ENCODE data around the gene ZNF615.
"Not testable (repeated sequence)": the region's sequence is repeated elsewhere in the genome, so short reads cannot be mapped to it uniquely, and the experiment has no call there.

ZNF615 gene

DNA sequence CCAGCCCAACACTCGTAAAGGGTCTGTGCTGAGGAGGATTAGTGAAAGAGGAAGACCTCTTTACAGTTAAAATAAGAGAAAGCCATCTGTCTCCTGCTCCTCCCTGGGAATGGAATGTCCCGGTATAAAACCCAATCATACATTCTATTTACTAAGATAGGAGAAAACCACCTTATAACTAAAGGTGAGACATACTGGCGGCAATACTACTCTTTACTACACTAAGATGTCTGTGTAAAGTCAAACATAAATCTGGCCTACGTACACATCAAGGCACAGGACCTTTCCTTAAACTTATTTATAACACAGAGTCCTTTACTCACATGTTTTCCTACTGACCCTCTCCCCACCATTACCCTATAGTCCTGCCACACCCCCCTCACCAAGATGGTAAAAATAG lies 24.6 kb downstream of the ZNF615 start:
- TF ChIP-seq, protein P1, sequence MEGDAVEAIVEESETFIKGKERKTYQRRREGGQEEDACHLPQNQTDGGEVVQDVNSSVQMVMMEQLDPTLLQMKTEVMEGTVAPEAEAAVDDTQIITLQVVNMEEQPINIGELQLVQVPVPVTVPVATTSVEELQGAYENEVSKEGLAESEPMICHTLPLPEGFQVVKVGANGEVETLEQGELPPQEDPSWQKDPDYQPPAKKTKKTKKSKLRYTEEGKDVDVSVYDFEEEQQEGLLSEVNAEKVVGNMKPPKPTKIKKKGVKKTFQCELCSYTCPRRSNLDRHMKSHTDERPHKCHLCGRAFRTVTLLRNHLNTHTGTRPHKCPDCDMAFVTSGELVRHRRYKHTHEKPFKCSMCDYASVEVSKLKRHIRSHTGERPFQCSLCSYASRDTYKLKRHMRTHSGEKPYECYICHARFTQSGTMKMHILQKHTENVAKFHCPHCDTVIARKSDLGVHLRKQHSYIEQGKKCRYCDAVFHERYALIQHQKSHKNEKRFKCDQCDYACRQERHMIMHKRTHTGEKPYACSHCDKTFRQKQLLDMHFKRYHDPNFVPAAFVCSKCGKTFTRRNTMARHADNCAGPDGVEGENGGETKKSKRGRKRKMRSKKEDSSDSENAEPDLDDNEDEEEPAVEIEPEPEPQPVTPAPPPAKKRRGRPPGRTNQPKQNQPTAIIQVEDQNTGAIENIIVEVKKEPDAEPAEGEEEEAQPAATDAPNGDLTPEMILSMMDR (IDR thresholded peaks at IDR 0.05; ENCODE audit: low read depth, low read length) = no peak
- no peaks in the 10 kb centered on the region for H3K27me3 ChIP-seq (ENCODE audit: insufficient read depth, low read depth, severe bottlenecking)
- no peak overlapping the region for H3K27ac ChIP-seq
- no peak overlapping the region for H3K4me3 ChIP-seq (ENCODE audit: low read depth, low read length)
- no peaks in the 10 kb centered on the region for H3K9me3 ChIP-seq (ENCODE audit: severe bottlenecking)
- no peak for DNase-seq
- H3K36me3 ChIP-seq = peaks cover 3% of the 10 kb centered on the region

DNA sequence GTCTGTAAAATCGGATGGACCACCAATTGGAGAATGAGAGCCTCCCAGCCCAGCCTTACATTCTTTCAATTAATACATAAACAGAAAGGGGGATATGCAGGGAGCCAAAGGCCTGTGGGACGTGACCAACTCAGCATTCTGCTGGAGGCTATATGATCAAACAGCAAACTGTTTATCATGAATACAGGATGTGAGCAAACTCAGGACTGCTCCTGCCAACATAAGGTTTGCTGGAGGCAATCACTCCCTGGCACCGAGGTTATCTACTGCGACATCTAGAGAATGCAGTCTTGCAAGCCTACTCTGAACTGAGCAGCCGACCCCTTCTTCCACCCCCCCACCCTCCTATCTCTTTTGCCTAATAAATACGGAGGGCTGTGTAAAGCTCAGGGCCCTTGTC lies 27.1 kb downstream of the ZNF615 start:
- H3K36me3 ChIP-seq; H3K4me3 ChIP-seq (ENCODE audit: low read depth, low read length); DNase-seq; H3K27ac ChIP-seq; H3K27me3 ChIP-seq (ENCODE audit: insufficient read depth, low read depth, severe bottlenecking); H3K9me3 ChIP-seq (ENCODE audit: severe bottlenecking): not testable (repeated sequence)

DNA sequence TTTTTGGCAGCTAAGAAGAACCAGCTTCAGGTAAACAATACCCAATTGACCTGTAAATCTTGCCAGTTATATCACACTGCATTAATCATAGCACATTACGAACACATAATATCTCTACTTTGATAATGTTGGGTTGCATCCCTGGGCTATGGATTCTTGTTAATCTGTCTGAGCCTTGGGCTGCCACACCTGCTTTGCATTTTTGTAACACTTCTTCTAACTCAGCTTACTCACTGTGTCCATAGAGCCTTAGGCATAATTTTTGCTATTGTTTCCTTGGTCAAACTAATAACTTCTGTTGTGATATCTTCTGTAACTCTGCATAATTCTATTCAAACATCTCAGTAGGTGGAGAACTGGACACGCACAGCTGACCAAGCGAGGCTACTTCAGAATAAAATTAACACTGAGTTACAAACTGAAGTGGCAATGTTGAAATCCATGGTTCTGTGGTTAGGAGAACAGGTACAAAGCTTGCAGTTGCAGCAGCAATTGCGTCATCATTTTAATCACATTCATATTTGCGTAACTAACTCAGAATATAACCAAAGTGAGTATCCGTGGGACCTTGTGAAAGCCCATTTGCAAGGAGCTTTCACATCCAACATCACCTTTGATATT lies 27.8 kb downstream of the ZNF615 start:
- TF ChIP-seq, protein P1 (IDR thresholded peaks at IDR 0.05; ENCODE audit: low read depth, low read length) = no peak
- H3K27ac ChIP-seq = no peak overlapping the region
- H3K9me3 ChIP-seq (ENCODE audit: severe bottlenecking) = no peaks in the 10 kb centered on the region

DNA sequence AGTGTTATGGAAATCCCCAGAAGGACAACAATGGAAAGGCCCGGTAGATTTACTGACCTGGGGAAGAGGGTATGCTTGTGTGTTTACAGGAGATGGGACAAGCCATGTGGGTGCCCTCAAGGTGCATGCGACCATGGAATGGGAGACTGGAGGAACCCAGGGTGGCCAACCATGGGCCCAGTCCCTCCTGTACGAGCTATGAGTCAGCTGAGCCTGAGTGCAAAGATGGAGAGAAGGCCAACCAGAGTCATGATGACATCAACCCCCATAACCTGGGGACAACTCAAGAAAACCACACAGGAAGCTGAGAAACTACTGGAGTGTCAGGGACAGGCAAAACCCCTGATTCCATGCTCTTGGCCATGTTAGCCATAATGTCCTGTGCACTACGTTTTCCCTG lies 29.1 kb downstream of the ZNF615 start:
- no peak overlapping the region for H3K27ac ChIP-seq
- H3K4me3 ChIP-seq (ENCODE audit: low read depth, low read length) = no peak overlapping the region
- H3K9me3 ChIP-seq (ENCODE audit: severe bottlenecking) = no peaks in the 10 kb centered on the region
- no peak for DNase-seq
- no peaks in the 10 kb centered on the region for H3K27me3 ChIP-seq (ENCODE audit: insufficient read depth, low read depth, severe bottlenecking)
- H3K36me3 ChIP-seq = peaks cover 14% of the 10 kb centered on the region
- TF ChIP-seq, protein P1 (IDR thresholded peaks at IDR 0.05; ENCODE audit: low read depth, low read length) = no peak

More for the DNA sequence above, 27.8 kb downstream of the ZNF615 start:
- Histone ChIP-seq H3K4me3 (ENCODE audit: low read depth, low read length) (no peak overlapping the region), H3K27me3 (ENCODE audit: insufficient read depth, low read depth, severe bottlenecking) (no peaks in the 10 kb centered on the region), H3K36me3 (peaks cover 3% of the 10 kb centered on the region)
- no peak for DNase-seq

DNA sequence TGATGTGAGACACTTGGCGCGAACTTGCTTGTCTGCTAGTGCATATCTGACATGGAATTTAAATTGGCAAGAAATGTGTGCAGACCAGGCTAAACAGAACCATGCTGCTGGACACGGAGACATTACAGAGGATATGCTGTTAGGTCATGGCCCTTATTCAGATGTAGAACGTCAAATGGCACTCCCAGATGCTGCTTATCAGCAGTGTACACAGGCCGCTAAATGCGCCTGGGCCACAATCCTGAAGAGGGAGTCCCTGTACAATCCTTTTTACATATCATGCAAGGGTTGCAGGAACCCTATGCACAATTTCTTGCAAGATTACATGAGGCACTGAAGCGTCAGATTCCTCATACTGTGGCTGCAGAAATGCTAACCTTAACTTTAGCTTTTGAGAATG lies 30.7 kb downstream of the ZNF615 start:
- Histone ChIP-seq H3K9me3 (ENCODE audit: severe bottlenecking) (peaks cover 7% of the 10 kb centered on the region), H3K27me3 (ENCODE audit: insufficient read depth, low read depth, severe bottlenecking) (no peaks in the 10 kb centered on the region), H3K36me3 (peaks cover 30% of the 10 kb centered on the region), H3K4me3 (ENCODE audit: low read depth, low read length) (no peak overlapping the region), H3K27ac (no peak overlapping the region)
- TF ChIP-seq, protein P1 (IDR thresholded peaks at IDR 0.05; ENCODE audit: low read depth, low read length) = no peak
- DNase-seq = no peak

DNA sequence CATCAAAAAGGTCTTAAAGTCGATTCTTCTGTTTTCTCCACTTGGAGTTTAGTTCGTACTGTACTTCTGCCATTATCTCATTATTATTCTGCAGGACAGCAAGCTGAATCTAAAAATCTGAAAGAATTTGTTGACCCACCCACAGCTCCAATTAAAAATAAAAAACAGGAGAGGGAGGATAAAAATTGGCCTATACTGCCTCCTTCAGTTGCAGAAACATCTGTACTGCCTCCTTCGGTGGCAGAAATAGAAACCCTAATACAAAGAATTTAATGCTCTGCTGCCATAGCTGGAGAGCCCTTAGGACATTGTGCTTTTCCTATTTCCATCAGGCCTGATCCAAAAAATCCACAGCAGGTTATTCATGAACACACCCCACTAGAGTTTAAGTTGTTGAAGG lies 31.2 kb downstream of the ZNF615 start:
- peaks cover 8% of the 10 kb centered on the region for H3K9me3 ChIP-seq (ENCODE audit: severe bottlenecking)
- H3K4me3 ChIP-seq (ENCODE audit: low read depth, low read length) = no peak overlapping the region
- no peak overlapping the region for H3K27ac ChIP-seq
- H3K36me3 ChIP-seq = peaks cover 33% of the 10 kb centered on the region
- no peaks in the 10 kb centered on the region for H3K27me3 ChIP-seq (ENCODE audit: insufficient read depth, low read depth, severe bottlenecking)
- TF ChIP-seq, protein P1 (IDR thresholded peaks at IDR 0.05; ENCODE audit: low read depth, low read length) = no peak
- no peak for DNase-seq

DNA sequence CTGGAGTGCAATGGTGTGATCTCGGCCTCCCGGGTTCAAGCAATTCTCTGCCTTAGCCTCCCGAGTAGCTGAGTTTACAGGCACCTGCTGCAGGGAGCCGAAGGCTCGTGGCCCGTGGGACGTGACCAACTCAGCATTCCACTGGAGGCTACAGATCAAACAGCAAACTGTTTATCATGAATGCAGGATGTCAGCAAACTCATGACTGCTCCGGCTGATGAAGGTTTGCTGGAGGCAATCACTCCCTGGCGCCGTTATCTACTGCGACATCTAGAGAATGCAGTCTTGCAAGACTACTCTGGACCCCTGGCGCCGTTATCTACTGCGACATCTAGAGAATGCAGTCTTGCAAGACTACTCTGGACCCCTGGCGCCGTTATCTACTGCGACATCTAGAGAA lies 32.2 kb downstream of the ZNF615 start:
- not testable (repeated sequence) for DNase-seq; H3K4me3 ChIP-seq (ENCODE audit: low read depth, low read length); H3K27me3 ChIP-seq (ENCODE audit: insufficient read depth, low read depth, severe bottlenecking); H3K27ac ChIP-seq
- H3K36me3 ChIP-seq = peaks cover 43% of the 10 kb centered on the region
- H3K9me3 ChIP-seq (ENCODE audit: severe bottlenecking) = peaks cover 18% of the 10 kb centered on the region

All from WERI-Rb-1 (cell line).